Measurements from ENCODE around the gene AGPAT4.
"Not testable (repeated sequence)": the region's sequence is repeated elsewhere in the genome, so short reads cannot be mapped to it uniquely, and the experiment has no call there.

The AGPAT4 gene

DNA sequence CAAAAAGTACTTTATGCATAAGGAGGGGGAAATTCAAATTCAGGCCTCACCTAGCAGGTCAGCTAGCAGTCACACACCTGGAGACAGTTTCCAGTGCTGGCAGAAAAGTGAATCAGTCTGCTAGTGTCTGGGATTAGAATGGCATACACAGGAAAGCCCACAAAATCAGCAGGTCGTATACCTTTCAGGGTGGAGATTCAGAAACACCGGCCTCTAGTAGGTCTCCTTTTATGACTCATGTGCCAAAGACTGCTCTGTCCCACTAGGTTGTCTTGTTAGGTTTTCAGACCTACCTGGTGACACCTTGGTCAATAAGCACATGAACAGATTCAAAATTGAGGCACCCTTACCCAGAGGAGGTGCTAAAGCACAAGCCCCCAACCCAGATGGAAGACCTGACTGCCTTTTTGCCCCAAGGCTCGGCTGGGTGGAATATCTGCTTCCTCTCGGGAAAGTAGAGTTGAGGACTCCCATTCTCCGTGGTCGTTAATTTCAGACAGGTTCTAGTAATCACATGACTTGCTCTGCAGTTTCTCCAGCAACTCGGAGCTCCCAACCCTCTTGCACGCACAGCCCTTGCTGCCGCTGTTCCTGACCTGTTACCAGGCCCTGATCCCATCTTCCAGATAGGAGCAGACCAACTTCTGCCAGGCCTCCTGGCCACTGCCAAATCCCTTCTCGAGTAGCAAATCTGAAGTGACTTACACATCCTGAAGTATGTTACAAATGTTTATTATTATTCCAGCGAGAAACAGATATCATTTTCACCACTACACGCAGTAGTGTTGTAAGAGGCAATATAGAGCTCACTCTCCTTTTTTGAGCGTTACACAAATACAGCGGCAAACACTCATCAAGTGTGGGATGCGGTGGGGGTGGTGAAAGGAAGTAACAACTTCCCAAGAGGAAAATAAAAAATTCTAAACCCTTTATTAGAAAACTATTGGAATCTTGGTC is 46.6 kb downstream of the AGPAT4 start:
- no peak for DNase-seq (ENCODE audit: low spot score)

DNA sequence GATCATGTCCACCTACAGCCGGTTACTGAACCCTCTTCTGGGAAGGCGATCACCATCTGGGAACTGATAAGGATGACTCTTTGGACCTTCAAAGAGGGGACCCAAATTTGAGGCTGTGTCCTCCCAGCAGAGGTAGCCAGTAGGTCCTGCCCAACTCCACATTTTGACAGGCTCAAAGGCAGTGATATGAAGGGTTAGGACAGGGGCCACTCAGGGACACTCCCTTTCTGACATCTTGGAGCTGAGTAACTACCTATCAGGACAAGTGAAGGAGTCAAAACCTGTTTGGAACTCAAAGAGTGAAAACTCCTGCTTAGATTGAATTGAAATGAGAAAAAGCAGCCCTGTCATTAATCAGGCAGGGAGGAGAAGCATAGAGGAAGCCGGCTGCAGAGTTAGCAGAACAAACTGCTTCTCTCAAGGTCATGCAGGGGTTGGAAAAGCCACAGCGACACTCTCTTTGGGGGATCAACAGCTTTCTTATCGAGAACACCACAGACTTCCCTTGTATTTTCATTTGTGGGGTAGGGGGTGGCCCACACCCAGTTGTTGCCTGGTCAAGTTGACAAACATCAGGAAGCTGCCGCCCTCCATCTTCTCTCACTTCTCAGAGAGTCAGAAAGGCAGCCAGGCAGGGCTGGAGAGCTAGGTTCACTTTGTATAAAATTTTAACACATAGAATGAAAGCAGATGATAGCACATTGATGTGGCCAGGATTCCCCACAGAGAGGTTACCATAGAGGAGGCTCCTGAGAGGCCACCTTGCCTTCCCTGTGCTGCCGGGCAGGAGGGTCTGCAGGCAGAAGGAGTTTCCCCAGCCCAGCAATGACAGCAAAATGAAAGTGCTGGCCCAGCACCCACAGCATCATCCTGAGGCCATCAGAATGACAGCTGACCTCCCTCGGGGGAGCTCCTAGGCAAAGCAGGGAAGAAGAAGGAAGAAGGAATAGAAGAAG is 47.6 kb downstream of the AGPAT4 start:
- DNase-seq (ENCODE audit: low spot score) = no peak

GRCh38 chr6:161225681-161226008 is 48.2 kb downstream of the AGPAT4 start:
- no peak for DNase-seq (ENCODE audit: low spot score)

DNA sequence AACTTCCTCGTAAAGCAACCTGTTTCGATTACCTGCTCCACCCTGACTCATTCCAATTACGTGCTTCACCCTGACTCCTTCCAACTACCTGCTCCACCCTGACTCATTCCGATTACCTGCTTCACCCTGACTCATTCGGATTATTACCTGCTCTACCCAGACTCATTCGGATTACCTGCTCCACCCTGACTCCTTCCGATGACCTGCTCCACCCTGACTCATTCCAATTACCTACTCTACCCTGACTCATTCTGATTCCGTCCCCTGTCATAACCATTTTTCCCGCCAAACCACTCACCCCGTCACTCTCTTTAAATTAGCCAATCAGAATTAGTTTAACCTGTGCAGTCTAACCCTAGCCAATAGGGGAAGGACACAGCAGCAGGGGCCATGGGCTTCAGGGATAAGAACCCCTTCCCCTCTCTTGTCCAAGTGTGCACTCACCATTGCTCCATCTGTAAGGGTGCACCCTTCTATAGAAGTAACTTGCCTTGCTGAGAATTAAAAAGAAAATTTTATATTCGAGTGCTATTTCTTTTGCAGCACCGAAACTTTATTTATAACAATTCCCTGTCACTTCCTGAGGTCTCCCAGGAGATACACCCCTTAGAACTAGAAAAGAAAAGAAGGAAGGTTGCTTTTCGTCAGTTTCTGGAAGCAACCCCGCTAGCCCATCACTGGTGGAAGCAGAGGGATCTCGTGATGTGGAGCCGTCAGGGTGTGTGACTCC is 48.7 kb downstream of the AGPAT4 start:
- not testable (repeated sequence) for DNase-seq (ENCODE audit: low spot score)

DNA sequence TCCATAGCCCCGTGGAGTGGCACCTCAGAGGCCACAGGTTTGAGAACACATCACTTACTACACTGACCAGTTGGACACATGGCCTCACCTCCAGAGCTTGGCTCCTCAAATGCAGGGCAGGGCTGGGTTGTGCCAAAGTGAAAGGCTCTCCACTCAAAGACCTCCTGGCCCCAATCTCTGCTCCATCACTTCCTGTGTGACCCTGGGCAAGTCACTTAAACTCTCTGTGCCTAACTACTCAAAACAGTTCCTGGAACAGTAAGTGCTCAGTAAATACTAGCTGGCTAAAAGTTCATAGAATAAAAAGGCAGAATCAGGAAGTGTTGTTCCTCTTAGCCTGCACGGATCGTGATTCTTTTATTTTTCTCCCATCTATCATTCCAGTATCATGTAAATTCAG is 50.2 kb downstream of the AGPAT4 start:
- no peak for DNase-seq (ENCODE audit: low spot score)

GRCh38 chr6:161222706-161223234 is 51.1 kb downstream of the AGPAT4 start:
- DNase-seq (ENCODE audit: low spot score) = no peak

- no peak for DNase-seq (ENCODE audit: low spot score)
These were observed 53.5 kb downstream of the AGPAT4 start for GRCh38 chr6:161220346-161220745.

DNA sequence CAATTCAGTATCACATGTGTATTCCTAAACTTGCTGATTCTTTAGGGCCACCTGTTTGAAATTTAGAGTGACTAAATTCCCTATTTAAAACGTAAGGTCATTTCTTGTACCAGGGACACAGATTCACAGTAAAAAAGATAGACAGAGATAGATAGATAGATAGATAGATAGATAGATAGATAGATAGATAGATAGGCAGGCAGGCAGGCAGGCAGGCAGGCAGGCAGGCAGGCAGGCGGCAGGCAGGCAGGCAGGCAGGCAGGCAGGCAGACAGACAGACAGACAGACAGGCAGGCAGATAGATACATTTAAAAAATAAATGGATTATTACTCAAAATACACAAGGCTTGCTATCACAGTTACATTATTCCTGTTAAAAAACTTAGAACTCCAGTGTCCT is 54.2 kb downstream of the AGPAT4 start:
- DNase-seq (ENCODE audit: low spot score) = no peak

- DNase-seq (ENCODE audit: low spot score) = no peak
These were observed 55.6 kb downstream of the AGPAT4 start for GRCh38 chr6:161218222-161218621.

DNA sequence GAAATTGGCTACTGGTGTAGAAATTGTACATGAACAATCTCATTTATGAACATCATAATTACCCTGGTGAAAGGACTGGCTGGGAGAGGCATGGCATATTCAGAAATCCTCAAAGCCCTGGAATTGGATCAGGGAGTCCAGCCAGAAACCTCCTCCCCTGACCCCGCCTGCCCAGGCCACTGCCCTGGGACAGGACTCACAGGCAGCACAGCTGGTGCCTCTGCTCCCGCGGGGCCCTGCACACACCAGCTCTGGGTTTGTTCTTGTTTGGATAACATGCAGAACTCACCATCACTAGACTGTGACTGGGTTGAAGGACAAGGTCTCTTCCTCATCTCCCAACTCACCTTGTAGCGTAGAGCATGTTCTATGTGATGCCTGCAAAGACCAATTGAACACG is 56.2 kb downstream of the AGPAT4 start:
- no peak for DNase-seq (ENCODE audit: low spot score)

DNA sequence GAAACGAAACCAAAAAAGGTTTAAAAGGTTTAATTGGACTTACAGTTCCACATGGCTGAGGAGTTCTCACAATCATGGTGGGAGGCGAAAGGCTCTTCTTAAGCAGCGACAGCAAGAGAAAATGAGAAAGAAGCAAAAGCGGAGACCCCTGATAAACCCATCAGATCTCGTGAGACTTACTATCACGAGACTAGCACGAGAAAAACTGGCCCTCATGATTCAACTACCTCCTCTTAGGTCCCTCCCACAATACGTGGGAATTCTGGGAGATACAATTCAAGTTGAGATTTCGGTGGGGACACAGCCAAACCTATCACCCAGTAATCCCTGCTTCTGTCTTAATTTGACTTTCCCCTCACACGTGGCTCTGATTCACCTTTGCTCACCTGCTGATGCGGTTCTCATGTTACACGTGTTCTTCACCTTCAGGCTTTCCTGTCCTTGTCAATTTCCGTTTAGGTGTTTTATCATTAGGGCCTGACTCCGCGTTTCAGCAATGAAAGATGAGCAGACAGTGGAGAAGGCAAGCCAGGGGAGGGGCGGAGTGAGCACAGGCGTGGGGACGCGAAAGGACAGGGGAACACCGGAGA is 57.1 kb downstream of the AGPAT4 start:
- DNase-seq (ENCODE audit: low spot score) = no peak

DNA sequence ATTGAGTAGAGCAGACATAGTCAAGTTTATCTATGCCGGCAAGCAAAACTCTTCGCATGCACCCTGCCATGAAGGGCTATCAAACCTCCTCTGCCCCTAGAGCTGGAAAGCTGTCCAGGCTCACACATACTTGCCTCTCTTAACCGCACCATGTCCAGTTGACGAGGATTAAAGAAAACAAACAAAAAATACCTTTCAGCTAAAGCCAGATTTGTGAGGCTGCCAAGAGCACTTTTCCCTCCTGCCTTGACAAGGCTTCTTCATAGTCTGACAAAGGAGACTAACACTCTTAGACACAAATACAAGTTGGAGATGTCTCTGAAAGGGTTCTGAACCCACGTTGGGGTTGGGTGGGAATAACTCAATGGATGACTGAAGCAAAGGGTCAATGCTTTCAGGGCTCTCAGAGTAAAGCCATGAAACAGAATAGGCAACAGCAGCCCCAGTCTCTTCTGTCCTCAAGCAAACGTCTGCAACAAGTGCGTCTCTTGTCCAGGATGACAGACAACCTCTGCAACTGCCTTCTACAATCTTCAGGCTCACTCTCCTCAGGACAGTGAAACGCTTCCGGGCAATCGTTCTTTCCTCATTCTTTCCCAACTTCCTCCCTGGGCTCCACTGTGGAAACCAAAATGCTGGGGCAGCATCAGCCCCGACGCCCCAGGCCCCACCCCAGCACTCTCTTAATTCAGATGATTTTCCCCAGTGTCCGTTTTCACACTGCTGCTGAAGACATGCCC is 57.8 kb downstream of the AGPAT4 start:
- DNase-seq (ENCODE audit: low spot score) = no peak

DNA sequence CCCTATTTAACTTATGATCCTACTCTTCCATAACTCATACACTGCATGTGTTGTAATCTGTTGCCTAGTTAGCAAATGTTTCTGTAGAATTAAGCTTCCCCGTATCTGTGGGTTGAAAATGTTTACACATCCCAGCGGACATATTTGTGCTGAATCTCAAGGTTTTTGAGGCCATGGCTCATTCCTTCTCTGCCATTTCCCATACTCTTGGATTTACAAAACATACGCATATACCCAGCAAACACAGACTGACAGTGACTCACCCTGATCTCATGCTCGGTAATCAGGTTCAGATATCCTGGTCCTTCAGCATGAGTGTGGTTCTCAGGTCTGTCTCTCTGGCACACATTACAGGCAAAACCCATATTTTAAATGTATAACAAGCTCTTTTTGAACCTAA is 58.7 kb downstream of the AGPAT4 start:
- peak; percentile 73 for DNase-seq (ENCODE audit: low spot score)

GRCh38 chr6:161214722-161215121 is 59.1 kb downstream of the AGPAT4 start:
- no peak for DNase-seq (ENCODE audit: low spot score)

DNA sequence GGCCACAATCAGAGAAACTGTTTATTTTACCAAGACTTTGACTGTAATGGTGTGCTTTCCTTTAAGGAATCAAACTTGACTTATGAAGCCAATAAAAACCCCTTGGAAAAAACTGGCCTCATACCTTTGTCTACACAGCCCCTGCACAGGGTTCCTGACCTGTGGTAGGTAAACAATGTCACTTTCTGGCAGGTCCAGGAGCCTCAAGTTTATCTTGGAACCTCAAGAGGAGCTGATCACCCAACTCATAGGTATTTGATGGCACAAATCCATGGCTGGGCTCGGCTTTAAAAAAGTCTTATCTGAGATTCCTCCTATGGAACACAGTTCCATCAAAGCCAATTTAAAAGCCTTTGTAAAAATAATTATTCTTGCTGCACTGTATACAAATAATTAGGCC is 61.0 kb downstream of the AGPAT4 start:
- DNase-seq (ENCODE audit: low spot score) = no peak

- no peak for DNase-seq (ENCODE audit: low spot score)
These were observed 62.4 kb downstream of the AGPAT4 start for GRCh38 chr6:161211380-161212035.

DNA sequence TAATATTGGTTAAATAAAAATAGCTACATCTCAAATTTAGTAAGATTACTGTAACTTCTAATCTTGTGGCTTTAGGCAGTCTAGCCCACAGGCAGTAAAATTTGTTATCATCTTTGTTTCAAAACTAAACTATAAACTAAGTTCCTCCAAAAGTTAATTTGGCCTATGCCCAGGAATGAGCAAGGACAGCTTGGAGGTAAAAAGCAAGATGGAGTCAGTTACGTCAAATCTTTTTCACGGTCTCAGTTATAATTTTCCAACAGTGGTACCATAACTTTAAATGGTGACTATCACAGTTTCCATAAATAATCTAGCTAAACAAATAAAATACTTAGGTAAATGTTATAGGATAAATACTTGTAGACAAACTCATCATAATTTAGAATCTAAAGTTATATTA is 63.0 kb downstream of the AGPAT4 start:
- no peak for DNase-seq (ENCODE audit: low spot score)

DNA sequence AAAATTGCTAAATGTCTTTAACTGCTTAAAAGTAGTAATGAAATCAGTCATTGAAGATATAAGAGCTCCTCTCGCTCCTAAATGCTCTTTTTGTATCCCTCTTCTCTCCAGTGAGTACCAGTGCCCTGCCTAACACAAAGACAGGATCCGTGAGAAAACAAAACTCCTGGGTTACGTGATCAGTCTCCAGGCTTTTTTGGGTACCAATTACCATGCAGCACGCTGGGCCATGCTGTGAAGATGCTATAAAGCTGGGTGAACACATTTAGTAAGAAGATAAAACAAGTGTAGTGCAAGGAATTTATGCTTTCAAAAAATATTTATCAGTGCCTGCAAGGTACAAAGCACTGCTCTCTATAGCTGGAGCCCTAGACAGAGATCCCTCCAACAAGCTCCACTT is 66.7 kb downstream of the AGPAT4 start:
- no peak for DNase-seq (ENCODE audit: low spot score)

DNA sequence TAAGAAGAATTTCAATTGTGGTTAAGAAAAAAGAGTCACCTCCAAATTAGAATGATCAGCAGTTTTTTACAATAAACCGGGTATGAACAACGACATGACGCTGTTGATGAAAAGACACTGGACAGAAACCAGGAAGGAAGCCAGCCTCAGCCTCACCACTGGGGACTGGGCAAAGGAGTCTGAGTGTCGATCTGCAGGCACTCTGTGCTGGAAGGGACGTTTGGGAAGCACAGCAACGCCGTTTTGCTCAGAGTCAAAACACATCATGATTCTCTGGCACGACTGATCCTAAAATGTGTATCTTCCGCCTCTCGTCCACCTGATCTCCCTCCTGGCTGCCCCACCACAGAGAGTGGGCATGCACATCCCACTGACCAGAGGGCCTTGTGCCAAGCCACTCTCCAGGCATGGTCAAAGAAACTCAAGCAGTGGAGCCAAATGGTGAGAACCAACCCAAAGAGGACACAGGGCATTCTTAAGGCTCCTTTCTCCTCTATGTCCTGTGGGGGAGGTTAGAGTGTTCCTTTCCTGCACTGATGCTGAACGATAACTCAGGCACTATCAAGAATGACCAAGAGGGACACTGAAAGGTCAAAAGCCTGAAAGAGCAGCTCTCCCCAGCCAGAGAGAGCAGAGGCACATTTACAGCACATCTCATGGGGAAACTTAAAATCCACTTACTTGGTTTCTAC is 68.8 kb downstream of the AGPAT4 start:
- DNase-seq (ENCODE audit: low spot score) = no peak
